CMK (cell line): ENCODE data around the gene TELO2.

Experiments used
- DNase-seq: peaks from one replicate; pipeline ENCODE4 v3.0.0-alpha.2; 2010; ENCODE audit warnings: low read depth

TELO2 gene

GRCh38 chr16:1498899-1499676, 5.9 kb downstream of the TELO2 start:
- no peak for DNase-seq

- DNase-seq = no peak
These were observed 6.8 kb downstream of the TELO2 start for GRCh38 chr16:1499756-1500464.

GRCh38 chr16:1500465-1501150, 7.4 kb downstream of the TELO2 start:
- no peak for DNase-seq

GRCh38 chr16:1501630-1502029, 8.5 kb downstream of the TELO2 start:
- no peak for DNase-seq

DNA sequence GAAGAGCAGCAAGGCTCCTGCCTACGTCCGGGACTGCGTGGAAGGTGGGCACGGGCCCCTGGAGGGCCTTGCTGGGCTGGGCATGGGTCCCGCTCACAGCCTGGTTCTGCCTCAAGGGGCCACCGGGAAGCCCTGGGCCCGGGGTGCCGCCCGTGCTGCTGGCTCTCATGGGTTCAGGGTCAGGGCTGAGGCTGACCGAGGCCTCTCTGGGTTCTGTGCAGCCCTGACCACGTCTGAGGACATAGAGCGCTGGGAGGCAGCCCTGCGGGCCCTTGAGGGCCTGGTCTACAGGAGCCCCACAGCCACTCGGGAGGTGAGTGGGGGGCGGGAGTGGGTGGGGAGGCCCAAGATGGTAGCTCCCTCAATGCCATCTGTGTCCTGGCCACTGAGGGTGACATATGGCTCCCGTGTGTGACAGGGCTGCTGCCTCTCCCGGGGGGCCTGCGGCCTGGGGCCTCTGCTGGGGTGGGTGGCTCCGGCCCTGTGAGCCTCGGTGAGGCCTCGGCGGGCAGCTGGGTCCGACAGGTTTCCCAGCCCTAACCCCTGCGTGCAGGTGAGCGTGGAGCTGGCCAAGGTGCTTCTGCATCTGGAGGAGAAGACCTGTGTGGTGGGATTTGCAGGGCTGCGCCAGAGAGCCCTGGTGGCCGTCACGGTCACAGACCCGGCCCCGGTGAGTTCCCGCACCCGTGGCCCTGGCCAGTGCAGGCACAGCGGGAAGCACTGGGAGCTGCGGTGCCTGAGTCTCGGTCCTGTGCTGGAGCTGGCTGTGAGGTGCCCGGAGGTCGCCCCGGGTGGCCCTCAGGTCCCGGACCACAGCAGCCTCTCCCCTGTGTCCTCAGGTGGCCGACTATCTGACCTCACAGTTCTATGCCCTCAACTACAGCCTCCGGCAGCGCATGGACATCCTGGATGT, 9.2 kb downstream of the TELO2 start:
- no peak for DNase-seq

- no peak for DNase-seq
These were observed 10.2 kb downstream of the TELO2 start for GRCh38 chr16:1503110-1503955.

GRCh38 chr16:1505073-1505844, 12.1 kb downstream of the TELO2 start:
- DNase-seq = no peak

- no peak for DNase-seq
These were observed 12.8 kb downstream of the TELO2 start for GRCh38 chr16:1505912-1506311.

DNA sequence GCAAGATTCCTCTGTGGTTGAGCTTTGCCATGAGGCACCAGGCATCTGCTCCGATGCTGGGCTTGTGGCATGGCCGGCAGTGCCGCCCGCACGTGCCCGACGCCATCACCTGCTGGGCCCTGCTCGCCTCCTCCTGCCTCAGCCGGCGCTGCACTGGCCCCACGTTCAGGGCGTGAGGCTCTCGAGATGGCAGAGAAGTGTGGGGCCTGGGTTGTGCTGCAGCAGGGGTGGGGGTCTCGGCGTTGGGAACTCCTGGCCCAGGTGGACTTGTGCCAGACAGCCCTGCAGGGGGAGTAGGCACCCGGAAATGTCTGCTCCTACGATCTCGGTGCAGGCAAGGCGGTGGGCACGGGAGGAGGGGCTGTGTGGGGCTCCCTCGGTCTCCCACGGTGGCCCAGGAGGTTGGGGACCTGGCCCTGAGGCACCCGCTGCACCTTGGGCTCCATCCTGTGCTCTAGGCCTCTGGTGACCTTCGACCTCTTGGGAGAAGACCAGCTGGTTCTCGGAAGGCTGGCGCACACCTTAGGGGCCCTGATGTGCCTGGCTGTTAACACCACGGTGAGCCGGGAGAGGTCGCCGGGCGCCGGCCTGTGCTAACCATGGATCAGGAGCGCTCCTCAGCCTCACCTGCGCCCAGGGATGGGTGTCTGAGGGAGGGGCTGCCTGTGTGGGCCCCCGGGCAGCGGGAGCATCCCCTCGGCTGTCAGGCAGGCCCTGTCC, 13.5 kb downstream of the TELO2 start:
- no peak for DNase-seq

DNA sequence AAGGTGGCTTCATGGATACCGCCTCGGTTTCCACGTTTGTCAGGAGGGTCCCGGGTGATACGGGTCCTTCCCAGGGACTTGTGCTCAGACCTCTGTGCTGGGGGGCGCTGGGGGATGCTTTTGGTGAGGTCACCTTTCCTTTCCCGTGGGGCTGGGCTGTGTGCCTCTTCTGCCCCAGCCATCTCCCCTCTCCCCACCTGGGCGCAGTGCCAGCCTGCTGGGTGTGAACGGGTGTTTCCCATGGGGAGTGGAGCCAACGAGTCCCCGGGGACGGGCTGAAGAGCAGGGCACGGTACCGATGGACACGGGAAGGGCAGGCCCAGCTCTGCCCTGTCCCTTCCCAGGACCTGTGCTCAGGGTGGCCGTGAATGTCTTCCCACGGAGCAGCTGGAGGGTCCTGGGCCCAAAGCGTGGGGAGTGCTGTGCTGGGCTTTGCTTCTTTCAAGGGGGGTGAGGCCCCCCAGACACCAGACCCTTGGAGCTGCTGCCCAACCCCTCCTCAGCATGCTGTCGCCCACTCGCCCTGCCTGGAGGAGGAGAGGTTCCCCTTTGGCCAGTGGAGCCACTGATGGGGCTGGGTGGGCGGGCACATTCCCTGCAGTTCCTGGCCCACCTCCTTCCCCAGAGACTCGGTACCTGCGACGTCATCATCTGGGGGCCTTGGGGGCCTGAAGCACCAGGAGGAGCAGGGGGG, 15.5 kb downstream of the TELO2 start:
- DNase-seq = no peak

DNA sequence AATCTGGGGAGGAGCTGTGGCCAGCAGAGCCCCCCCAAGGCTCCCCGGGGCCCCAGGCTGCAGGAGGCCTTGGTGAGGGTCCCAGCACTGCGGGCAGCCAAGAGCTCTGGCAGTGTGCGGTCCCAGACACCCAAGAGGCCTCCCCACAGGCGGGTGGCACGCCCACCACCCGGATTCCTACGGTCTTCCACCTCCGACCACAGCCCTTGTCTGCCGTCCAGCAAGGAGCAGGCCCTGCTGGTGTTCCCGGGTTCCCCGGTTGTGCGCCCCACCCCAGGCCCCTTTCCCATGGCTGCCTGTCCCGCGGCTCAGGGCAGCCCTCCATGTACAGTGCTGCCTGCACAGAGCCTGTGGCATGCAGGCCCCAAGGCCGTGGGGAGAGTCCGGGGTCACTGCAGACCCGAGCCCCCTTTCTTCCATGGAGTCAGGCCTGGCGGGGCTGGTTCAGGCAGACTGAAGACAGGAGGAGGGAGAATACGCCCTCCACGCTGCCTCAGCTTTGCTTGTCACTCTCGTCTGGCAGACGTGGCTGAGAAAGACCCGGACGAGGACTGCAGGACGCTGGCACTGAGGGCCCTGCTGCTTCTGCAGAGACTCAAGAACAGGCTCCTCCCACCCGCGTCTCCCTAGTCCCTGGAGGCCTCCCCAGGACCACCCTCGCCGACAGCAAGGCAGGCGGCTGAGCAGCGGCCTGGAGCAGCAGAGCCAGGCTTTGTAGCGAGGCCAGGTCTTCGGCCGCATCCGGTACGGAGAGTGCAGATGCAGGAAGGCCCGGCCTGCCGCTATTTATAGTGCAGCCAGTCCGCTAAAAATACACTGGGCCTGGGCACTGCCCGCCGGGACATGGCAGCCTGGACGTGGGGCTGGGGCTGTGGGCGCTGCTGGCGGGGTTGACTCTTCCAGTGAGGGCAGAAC, 16.4 kb downstream of the TELO2 start:
- no peak for DNase-seq

DNA sequence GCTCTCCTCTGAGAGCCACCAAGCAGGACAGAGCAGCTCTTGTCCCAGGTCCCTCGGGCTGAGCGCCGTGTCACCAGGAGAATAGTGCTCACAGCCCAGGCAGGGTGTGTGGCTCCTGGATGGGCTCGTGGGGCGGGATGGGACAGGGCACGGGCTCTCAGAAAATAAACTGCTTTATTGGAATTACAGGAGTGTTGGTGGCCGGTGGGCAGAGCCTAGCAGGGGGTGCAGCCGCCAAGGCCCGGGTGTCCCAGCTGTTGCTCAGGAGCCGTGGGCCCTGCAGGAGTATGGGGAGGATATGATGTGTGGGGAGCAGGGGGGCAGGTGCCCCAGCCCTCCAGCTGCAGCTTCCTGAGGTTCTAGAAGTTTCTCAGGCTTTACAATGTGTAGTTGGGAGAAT, 17.1 kb downstream of the TELO2 start:
- DNase-seq = no peak

- DNase-seq = no peak
These were observed 17.8 kb downstream of the TELO2 start for GRCh38 chr16:1510941-1511351.

DNA sequence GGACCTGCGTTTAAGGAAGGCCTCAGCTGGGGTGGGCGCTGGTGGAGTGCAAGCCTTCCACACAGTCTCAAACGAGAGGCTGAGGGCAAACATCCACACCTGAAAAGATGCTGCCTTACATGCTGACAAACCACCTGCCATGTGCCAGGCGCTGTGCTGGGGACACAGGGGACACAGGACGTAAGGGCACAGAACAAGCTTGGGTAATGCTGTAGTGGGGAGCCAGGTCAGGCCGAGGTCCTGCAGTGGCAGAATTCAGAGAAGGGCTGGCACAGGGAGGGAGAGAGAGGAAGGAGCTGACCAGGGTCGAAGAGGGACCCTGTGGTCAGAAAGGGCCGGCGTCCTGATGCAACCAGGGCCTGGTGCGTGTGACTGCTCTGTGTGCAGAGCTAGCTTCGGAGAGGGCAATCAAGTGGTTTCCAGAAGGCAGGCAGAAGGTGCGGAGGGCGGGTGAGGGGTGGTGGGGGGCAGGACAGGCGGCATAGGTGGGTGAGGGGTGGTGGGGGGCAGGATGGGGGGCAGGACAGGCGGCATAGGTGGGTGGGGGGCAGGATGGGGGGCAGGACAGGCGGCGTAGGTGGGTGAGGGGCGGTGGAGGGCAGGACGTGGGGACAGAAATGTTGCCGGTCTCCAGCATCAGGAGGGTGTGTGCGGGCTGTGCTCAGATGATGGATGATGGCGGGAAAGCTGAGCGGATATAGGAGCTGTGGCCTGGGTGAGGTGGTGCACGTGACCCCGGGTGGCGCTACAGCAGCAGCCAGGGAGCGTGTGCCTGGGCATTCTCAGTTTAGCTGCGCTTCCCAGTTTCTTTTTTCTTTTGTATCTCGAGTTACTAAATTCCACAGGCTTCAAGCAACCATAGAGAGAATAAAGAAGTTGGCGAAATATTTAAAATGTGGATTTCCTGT, 18.8 kb downstream of the TELO2 start:
- no peak for DNase-seq

GRCh38 chr16:1512774-1513173, 19.6 kb downstream of the TELO2 start:
- no peak for DNase-seq

DNA sequence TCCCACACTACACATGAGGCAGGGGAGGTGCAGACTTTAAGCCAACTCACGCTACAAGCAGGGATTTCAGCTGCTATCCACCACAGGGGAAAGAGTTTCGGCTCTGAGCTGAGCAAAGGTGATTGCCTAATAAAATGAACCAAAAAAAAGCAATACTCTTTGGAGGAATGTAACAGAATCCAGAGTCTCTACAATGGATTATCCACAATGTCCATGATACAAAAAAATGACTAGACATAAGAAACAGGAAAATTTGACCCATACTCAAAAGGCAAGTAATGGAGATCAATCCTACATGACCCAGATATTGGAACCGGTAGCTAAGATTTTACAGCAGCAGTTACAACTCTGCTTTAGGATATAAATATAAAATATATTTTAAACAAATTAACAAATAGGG, 21.3 kb downstream of the TELO2 start:
- DNase-seq = no peak

DNA sequence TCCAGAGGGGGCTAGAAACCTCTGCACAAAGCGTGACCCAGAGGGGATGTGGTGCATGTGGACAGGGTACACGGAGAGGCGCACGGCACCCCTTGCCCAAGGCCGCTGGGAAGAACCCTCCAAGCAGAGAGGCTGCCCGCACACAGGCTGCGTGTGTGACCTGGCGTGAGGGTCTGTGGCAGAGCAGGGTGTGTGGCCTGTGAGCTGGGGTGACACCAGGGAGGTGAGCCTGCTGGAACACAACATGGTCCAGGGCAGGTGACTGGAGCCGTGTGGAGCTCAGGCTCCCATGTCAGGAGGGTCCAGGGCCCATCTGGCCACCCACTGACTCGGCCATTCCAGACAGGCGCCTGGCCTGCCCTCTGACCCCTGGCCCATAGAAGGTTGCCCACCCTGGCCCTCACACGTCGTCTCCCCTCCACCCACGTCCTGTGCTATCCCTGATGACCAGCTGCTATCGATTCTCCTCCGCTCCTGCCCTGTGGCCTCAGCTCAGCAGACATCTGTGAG, 25.5 kb downstream of the TELO2 start:
- no peak for DNase-seq
